SK-N-MC (cell line): Measurements from ENCODE around the gene FGF11.

Experiments
- DNase-seq: peaks from one replicate; pipeline ENCODE4 v3.0.0-alpha.2; 2011; ENCODE audit warnings: low read depth, low spot score
- H3K27ac ChIP-seq: fragments of 200-600 bp; sonication (generic); 2 replicates; pipeline ENCODE4 v1.5.1; 2016; ENCODE audit warnings: mixed run types
- H3K36me3 ChIP-seq: fragments of 200-600 bp; sonication (generic); 2 replicates; pipeline ENCODE4 v1.6.1; 2017; ENCODE audit warnings: antibody characterized with exemption, low read length, mixed read lengths; ENCODE audit not compliant: insufficient read depth
- H3K4me3 ChIP-seq: fragments of 200-600 bp; sonication (generic); 2 replicates; pipeline ENCODE4 v1.5.1; 2016
- H3K9ac ChIP-seq: fragments of 200-600 bp; sonication (generic); 2 replicates; pipeline ENCODE4 v1.8.0; 2017; ENCODE audit warnings: mixed run types, mixed read lengths; ENCODE audit not compliant: insufficient read length
- H3K9me3 ChIP-seq: fragments of 200-600 bp; sonication (generic); 2 replicates; pipeline ENCODE4 v1.6.1; 2017; ENCODE audit warnings: low read depth, mild to moderate bottlenecking, antibody characterized with exemption, low read length, moderate library complexity, mixed read lengths
- EZH2 ChIP-seq: fragments of 200-600 bp; sonication (generic); IDR thresholded peaks from one replicate; pipeline ENCODE4 v1.6.1; 2017; ENCODE audit warnings: antibody characterized with exemption
- FOXP2 ChIP-seq: optimal IDR thresholded peaks from 2 replicates; pipeline ENCODE3; 2011; ENCODE audit warnings: mild to moderate bottlenecking, moderate library complexity; ENCODE audit not compliant: insufficient read depth; ENCODE audit errors: extremely low read length, control extremely low read depth
- POLR2AphosphoS5 ChIP-seq: IDR thresholded peaks from 2 replicates; pipeline ENCODE4 v1.6.1; 2012; ENCODE audit warnings: mild to moderate bottlenecking, low read depth, low read length, borderline replicate concordance

FGF11 gene

GRCh38 chr17:7441266-7441665, 2.0 kb downstream of the FGF11 start:
- H3K9ac ChIP-seq, result peak overlapping the region; percentile 90
- H3K4me3 ChIP-seq, result peak overlapping the region; percentile 93
- no peak for DNase-seq
- no peaks in the 10 kb centered on the region for H3K9me3 ChIP-seq
- H3K27ac ChIP-seq, result peak overlapping the region; percentile 98
- no peaks in the 10 kb centered on the region for H3K36me3 ChIP-seq
- TF ChIP-seq POLR2AphosphoS5 (no peak), EZH2 (no peak), FOXP2 (no peak)

- no peak for TF ChIP-seq POLR2AphosphoS5
- TF ChIP-seq EZH2, result no peak
- no peak for TF ChIP-seq FOXP2
- Histone ChIP-seq H3K27ac (no peak overlapping the region), H3K36me3 (no peaks in the 10 kb centered on the region), H3K9me3 (no peaks in the 10 kb centered on the region), H3K9ac (no peak overlapping the region), H3K4me3 (no peak overlapping the region)
- no peak for DNase-seq
Measured at GRCh38 chr17:7442142-7442541, 2.8 kb downstream of the FGF11 start.

GRCh38 chr17:7443499-7444485, 4.5 kb downstream of the FGF11 start:
- Histone ChIP-seq H3K27ac (0 out of 2 replicates have a peak overlapping the region, but pooled peaks have one; percentile 6), H3K4me3 (no peak overlapping the region), H3K9me3 (no peaks in the 10 kb centered on the region), H3K36me3 (no peaks in the 10 kb centered on the region), H3K9ac (no peak overlapping the region)
- DNase-seq, result no peak
- TF ChIP-seq EZH2 (no peak), FOXP2 (no peak), POLR2AphosphoS5 (no peak)

- Histone ChIP-seq H3K27ac (0 out of 2 replicates have a peak within 1 kb of the TSS, but pooled peaks have one; percentile 6), H3K9me3 (no peaks in the 10 kb centered on the region), H3K4me3 (no peak within 1 kb of the TSS), H3K9ac (no peak within 1 kb of the TSS), H3K36me3 (no peaks in the 10 kb centered on the region)
- no peak for DNase-seq
- TF ChIP-seq FOXP2 (no peak), EZH2 (no peak), POLR2AphosphoS5 (no peak)
Measured at GRCh38 chr17:7444682-7445618, 5.6 kb downstream of the FGF11 start, which contains the start of gene CHRNB1. TSS of gene CHRNB1 (plus strand) at chr17:7445061. CDS start at chr17:7445128, 67 bp downstream.

GRCh38 chr17:7445619-7445968, 6.3 kb downstream of the FGF11 start:
- H3K36me3 ChIP-seq, result no peaks in the 10 kb centered on the region
- no peak for TF ChIP-seq FOXP2
- TF ChIP-seq EZH2, result no peak
- TF ChIP-seq POLR2AphosphoS5, result no peak
- no peak for DNase-seq
- H3K9me3 ChIP-seq, result no peaks in the 10 kb centered on the region
- no peak overlapping the region for H3K9ac ChIP-seq
- H3K27ac ChIP-seq, result no peak overlapping the region
- H3K4me3 ChIP-seq, result no peak overlapping the region

- no peak overlapping the region for H3K9ac ChIP-seq
- H3K9me3 ChIP-seq, result no peaks in the 10 kb centered on the region
- DNase-seq, result no peak
- H3K4me3 ChIP-seq, result no peak overlapping the region
- TF ChIP-seq EZH2 (no peak), POLR2AphosphoS5 (no peak), FOXP2 (no peak)
- no peak overlapping the region for H3K27ac ChIP-seq
- no peaks in the 10 kb centered on the region for H3K36me3 ChIP-seq
Measured at GRCh38 chr17:7448461-7448860, 9.1 kb downstream of the FGF11 start.

- no peaks in the 10 kb centered on the region for H3K9me3 ChIP-seq
- no peak for DNase-seq
- no peak overlapping the region for H3K9ac ChIP-seq
- TF ChIP-seq FOXP2 (no peak), EZH2 (no peak), POLR2AphosphoS5 (no peak)
- H3K4me3 ChIP-seq, result no peak overlapping the region
- no peaks in the 10 kb centered on the region; the same call in 1 of the 2 replicates for H3K36me3 ChIP-seq
- no peak overlapping the region for H3K27ac ChIP-seq
Measured at GRCh38 chr17:7459961-7460545, 20.7 kb downstream of the FGF11 start.
